K562 (cell line): Measurements from ENCODE around the gene SRRT. TPM values are rescaled to one million over a fixed set of nuclear protein-coding genes. Genes with fewer than 3 reads are reported as not detected.

Experiments
- EZH2 ChIP-seq: IDR thresholded peaks from 2 replicates; pipeline ENCODE4 v1.6.1; 2012; ENCODE audit warnings: low read depth, mild to moderate bottlenecking, inconsistent platforms, low read length, borderline replicate concordance
- HMG20B ChIP-seq: fragments of 250-450 bp; sonication (Bioruptor Pico); IDR thresholded peaks from 2 replicates; pipeline ENCODE4 v1.5.0; 2021; ENCODE audit warnings: mild to moderate bottlenecking
- SMARCA4 ChIP-seq: fragments of 450-650 bp; IDR thresholded peaks from 2 replicates; pipeline ENCODE4 v1.6.1; 2016
- SMARCA5 ChIP-seq: fragments of 450-650 bp; IDR thresholded peaks from 2 replicates; pipeline ENCODE4 v1.6.1; 2016
- TEAD1 ChIP-seq, 2 experiments: fragments of 450-650 bp in 1 of 2; sonication (generic) in 1 of 2; formaldehyde crosslinking; IDR thresholded peaks; 2 replicates each; pipeline versions ENCODE4 v1.4.0 to v1.8.0; 2020 to 2022; ENCODE audit warnings: mild to moderate bottlenecking in 2 of 2, missing genetic modification reagents in 1 of 2
- ZNF347 ChIP-seq: fragments of 450-650 bp; formaldehyde crosslinking; IDR thresholded peaks from 2 replicates; pipeline ENCODE4 v1.4.0; 2020; ENCODE audit warnings: low read depth, mild to moderate bottlenecking, moderate library complexity
- polyA plus RNA-seq, 8 experiments: library from polyadenylated mRNA; depleted of rRNA in 4 of 8; stranded (reverse) in 5 of 8; unstranded in 3 of 8; fragments of >200 nt; fragmentation: Nextera tagmentation in 2 of 8; fragmentation: Illumina TruSeq in 1 of 8; extraction: Ambion mirVana in 2 of 8; extraction: Trizol in 1 of 8; gene quantifications; 2 replicates each; pipeline versions ENCODE4 v1.2.1 to v1.2.3, GENCODE V29; 2011 to 2014; ENCODE audit warnings: inconsistent platforms in 1 of 8, missing spikeins in 1 of 8
- total RNA-seq, 7 experiments: library from RNA; depleted of rRNA in 6 of 7; stranded (reverse); fragments of >200 nt in 6 of 7; fragmentation: Illumina TruSeq in 2 of 7; extraction: Trizol in 2 of 7; gene quantifications; 2 replicates each; pipeline versions ENCODE4 v1.2.1 to v1.2.3, GENCODE V29; 2011 to 2021; ENCODE audit warnings: low replicate concordance in 1 of 7
- TF ChIP-seq, protein P1 (sequence below), 2 experiments: fragments of 450-650 bp; IDR thresholded peaks; 2 replicates each; pipeline ENCODE4 v1.6.1; 2018; ENCODE audit warnings: mild to moderate bottlenecking in 2 of 2, low read depth in 1 of 2; ENCODE audit not compliant: partially characterized antibody in 2 of 2
- TF ChIP-seq, protein P2 (sequence below): fragments of 250-450 bp; sonication (Bioruptor Pico); IDR thresholded peaks from 2 replicates; pipeline ENCODE4 v1.5.0; 2021
- TF ChIP-seq, protein P3 (sequence below), 2 experiments: fragments of 450-650 bp in 1 of 2; sonication (generic) in 1 of 2; formaldehyde crosslinking in 1 of 2; IDR thresholded peaks; 2 replicates each; pipeline versions ENCODE4 v1.7.1 to v1.9.0; 2016 to 2022; ENCODE audit warnings: inconsistent platforms in 1 of 2, mild to moderate bottlenecking in 1 of 2, missing genetic modification reagents in 1 of 2
- TF ChIP-seq, protein P4 (sequence below): fragments of 250-450 bp; sonication (Bioruptor Pico); IDR thresholded peaks from 2 replicates; pipeline ENCODE4 v1.6.1; 2021; ENCODE audit warnings: mild to moderate bottlenecking

SRRT gene
- total and polyA plus RNA-seq, 9 of the 15 experiments (the other 6 are each of a cell fraction or from before 2014, with no cell fraction given): 10.3 to 263 (median 84.4) TPM

- TF ChIP-seq, protein P1, sequence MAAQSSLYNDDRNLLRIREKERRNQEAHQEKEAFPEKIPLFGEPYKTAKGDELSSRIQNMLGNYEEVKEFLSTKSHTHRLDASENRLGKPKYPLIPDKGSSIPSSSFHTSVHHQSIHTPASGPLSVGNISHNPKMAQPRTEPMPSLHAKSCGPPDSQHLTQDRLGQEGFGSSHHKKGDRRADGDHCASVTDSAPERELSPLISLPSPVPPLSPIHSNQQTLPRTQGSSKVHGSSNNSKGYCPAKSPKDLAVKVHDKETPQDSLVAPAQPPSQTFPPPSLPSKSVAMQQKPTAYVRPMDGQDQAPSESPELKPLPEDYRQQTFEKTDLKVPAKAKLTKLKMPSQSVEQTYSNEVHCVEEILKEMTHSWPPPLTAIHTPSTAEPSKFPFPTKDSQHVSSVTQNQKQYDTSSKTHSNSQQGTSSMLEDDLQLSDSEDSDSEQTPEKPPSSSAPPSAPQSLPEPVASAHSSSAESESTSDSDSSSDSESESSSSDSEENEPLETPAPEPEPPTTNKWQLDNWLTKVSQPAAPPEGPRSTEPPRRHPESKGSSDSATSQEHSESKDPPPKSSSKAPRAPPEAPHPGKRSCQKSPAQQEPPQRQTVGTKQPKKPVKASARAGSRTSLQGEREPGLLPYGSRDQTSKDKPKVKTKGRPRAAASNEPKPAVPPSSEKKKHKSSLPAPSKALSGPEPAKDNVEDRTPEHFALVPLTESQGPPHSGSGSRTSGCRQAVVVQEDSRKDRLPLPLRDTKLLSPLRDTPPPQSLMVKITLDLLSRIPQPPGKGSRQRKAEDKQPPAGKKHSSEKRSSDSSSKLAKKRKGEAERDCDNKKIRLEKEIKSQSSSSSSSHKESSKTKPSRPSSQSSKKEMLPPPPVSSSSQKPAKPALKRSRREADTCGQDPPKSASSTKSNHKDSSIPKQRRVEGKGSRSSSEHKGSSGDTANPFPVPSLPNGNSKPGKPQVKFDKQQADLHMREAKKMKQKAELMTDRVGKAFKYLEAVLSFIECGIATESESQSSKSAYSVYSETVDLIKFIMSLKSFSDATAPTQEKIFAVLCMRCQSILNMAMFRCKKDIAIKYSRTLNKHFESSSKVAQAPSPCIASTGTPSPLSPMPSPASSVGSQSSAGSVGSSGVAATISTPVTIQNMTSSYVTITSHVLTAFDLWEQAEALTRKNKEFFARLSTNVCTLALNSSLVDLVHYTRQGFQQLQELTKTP (IDR thresholded peaks at IDR 0.05; ENCODE audit: low read depth in 1 of 2, partially characterized antibody in 2 of 2): peak; percentile 35 to 38
- TF ChIP-seq, protein P2, sequence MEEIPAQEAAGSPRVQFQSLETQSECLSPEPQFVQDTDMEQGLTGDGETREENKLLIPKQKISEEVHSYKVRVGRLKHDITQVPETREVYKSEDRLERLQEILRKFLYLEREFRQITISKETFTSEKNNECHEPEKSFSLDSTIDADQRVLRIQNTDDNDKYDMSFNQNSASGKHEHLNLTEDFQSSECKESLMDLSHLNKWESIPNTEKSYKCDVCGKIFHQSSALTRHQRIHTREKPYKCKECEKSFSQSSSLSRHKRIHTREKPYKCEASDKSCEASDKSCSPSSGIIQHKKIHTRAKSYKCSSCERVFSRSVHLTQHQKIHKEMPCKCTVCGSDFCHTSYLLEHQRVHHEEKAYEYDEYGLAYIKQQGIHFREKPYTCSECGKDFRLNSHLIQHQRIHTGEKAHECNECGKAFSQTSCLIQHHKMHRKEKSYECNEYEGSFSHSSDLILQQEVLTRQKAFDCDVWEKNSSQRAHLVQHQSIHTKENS: no peak
- TF ChIP-seq TEAD1 (CRISPR knock-in tag; IDR thresholded peaks at IDR 0.05) (peak in 1 of 2 experiments; percentile 40; a peak in 1 of 4 replicates), ZNF347 (no peak), EZH2 (no peak), SMARCA4 (peak; percentile 43), HMG20B (no peak), SMARCA5 (no peak)
- TF ChIP-seq, protein P3, sequence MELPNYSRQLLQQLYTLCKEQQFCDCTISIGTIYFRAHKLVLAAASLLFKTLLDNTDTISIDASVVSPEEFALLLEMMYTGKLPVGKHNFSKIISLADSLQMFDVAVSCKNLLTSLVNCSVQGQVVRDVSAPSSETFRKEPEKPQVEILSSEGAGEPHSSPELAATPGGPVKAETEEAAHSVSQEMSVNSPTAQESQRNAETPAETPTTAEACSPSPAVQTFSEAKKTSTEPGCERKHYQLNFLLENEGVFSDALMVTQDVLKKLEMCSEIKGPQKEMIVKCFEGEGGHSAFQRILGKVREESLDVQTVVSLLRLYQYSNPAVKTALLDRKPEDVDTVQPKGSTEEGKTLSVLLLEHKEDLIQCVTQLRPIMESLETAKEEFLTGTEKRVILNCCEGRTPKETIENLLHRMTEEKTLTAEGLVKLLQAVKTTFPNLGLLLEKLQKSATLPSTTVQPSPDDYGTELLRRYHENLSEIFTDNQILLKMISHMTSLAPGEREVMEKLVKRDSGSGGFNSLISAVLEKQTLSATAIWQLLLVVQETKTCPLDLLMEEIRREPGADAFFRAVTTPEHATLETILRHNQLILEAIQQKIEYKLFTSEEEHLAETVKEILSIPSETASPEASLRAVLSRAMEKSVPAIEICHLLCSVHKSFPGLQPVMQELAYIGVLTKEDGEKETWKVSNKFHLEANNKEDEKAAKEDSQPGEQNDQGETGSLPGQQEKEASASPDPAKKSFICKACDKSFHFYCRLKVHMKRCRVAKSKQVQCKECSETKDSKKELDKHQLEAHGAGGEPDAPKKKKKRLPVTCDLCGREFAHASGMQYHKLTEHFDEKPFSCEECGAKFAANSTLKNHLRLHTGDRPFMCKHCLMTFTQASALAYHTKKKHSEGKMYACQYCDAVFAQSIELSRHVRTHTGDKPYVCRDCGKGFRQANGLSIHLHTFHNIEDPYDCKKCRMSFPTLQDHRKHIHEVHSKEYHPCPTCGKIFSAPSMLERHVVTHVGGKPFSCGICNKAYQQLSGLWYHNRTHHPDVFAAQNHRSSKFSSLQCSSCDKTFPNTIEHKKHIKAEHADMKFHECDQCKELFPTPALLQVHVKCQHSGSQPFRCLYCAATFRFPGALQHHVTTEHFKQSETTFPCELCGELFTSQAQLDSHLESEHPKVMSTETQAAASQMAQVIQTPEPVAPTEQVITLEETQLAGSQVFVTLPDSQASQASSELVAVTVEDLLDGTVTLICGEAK (IDR thresholded peaks at IDR 0.05): peak; percentile 44; the same call in 1 of the 2 replicates
- TF ChIP-seq, protein P3 (CRISPR knock-in tag; IDR thresholded peaks at IDR 0.05): no peak
- TF ChIP-seq, protein P4, sequence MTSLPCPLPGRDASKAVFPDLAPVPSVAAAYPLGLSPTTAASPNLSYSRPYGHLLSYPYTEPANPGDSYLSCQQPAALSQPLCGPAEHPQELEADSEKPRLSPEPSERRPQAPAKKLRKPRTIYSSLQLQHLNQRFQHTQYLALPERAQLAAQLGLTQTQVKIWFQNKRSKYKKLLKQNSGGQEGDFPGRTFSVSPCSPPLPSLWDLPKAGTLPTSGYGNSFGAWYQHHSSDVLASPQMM (CRISPR knock-in tag): no peak
Measured at GRCh38 chr7:100837099-100837836, 37.6 kb upstream of the SRRT start (continued).
